ENCODE measurements around the gene INTS12. TPM values are rescaled to one million over a fixed set of nuclear protein-coding genes. Genes with fewer than 3 reads are reported as not detected.

INTS12 gene
- total and polyA plus RNA-seq, 2 of the 8 experiments (the other 6 are each of a cell fraction or from before 2014, with no cell fraction given), result 12.3 to 14.1 TPM

- H3K27ac ChIP-seq (ENCODE audit: low read depth, low read length), result no peak overlapping the region
- no peaks in the 10 kb centered on the region for H3K79me2 ChIP-seq (ENCODE audit: control insufficient read depth in 1 of 2, insufficient read depth in 2 of 2, low read length in 2 of 2)
- no peaks in the 10 kb centered on the region for H3K9me3 ChIP-seq (ENCODE audit: insufficient read depth in 2 of 2, low read depth in 1 of 2, low read length in 1 of 2)
- H2AK5ac ChIP-seq (ENCODE audit: low read depth, low read length), result no peak overlapping the region
- POLR2A ChIA-PET (ENCODE audit: partially characterized antibody), result no interaction called here
- H2BK120ac ChIP-seq (replicated peaks; ENCODE audit: low read depth, low read length), result no peak overlapping the region
- H4K91ac ChIP-seq (replicated peaks; ENCODE audit: insufficient read length, low read length), result no peak overlapping the region
- H3K4me1 ChIP-seq (replicated peaks in 1 of 4; ENCODE audit: control insufficient read depth in 3 of 4, insufficient read depth in 4 of 4, low read length in 3 of 4), result peaks cover 0 to 4% (median 0%) of the 10 kb centered on the region in 4 experiments; a peak in 2 of 7 replicates
- no peak overlapping the region for H3K4me3 ChIP-seq (ENCODE audit: extremely low read depth in 1 of 4, insufficient read depth in 2 of 4, low read depth in 3 of 4, low read length in 4 of 4)
- DNase-seq (ENCODE audit: low read depth in 1 of 2, low spot score in 2 of 2) (no peak), FAIRE-seq (no peak)
- H4K20me1 ChIP-seq (replicated peaks in 1 of 2; ENCODE audit: control insufficient read depth in 1 of 2, insufficient read depth in 2 of 2, low read length in 2 of 2), result no peaks in the 10 kb centered on the region
- no peak overlapping the region for H3K56ac ChIP-seq (replicated peaks; ENCODE audit: insufficient read length, low read depth, low read length)
- H3K79me1 ChIP-seq (ENCODE audit: low read depth, low read length), result no peaks in the 10 kb centered on the region
- WGBS, 2 experiments (ENCODE audit: extremely low coverage in 1 of 2, insufficient coverage in 1 of 2, insufficient read length in 1 of 2, insufficient replicate concordance in 2 of 2, low coverage in 1 of 2, low lambda C conversion rate in 2 of 2, missing lambda C conversion rate in 1 of 2), result 95% methylated on average over 3 of the region's 3 CpGs; no CpG with 5 or more reads in 1 of the 2 experiments
- no peaks in the 10 kb centered on the region for H3K36me3 ChIP-seq (ENCODE audit: control insufficient read depth in 2 of 4, insufficient read depth in 4 of 4, low read length in 3 of 4)
- H4K8ac ChIP-seq (ENCODE audit: extremely low read depth, insufficient read depth, low read length), result no peak overlapping the region
- no peak overlapping the region for H2BK15ac ChIP-seq (ENCODE audit: low read length)
- H2AFZ ChIP-seq (ENCODE audit: low read length), result no peak overlapping the region
- CTCF ChIA-PET (ENCODE audit: partially characterized antibody), result interaction anchor here (0.7 to 3.6 kb wide), 13 partner anchors 11 to 117 kb away, joined by 3 to 28 read pairs (median 4); no protein-coding TSS in a partner anchor
- no peak overlapping the region for H3K23ac ChIP-seq (ENCODE audit: insufficient read length)
- H3K23me2 ChIP-seq (ENCODE audit: low read depth, low read length), result no peaks in the 10 kb centered on the region
- H3K4me2 ChIP-seq (ENCODE audit: insufficient read depth in 1 of 2, low read depth in 2 of 2, low read length in 2 of 2), result no peak overlapping the region
- no peak for TF ChIP-seq CHD2 (IDR thresholded peaks at IDR 0.05; ENCODE audit: low read length)
- TF ChIP-seq TAF7 (optimal IDR thresholded peaks at IDR 0.05; ENCODE audit: borderline replicate concordance, low read depth, low read length), result no peak
- TF ChIP-seq CHD1 (IDR thresholded peaks at IDR 0.05; ENCODE audit: low read depth, low read length), result no peak
- no peak for TF ChIP-seq SUZ12 (IDR thresholded peaks at IDR 0.05; ENCODE audit: low read length)
- TF ChIP-seq EGR1 (IDR thresholded peaks at IDR 0.05; ENCODE audit: borderline replicate concordance, low read depth, low read length), result no peak
- no peak for TF ChIP-seq NANOG (IDR thresholded peaks at IDR 0.05; ENCODE audit: insufficient read depth, low read depth, low read length, poor library complexity, severe bottlenecking)
- H3K9ac ChIP-seq (replicated peaks in 1 of 4; ENCODE audit: extremely low read depth in 1 of 4, low read depth in 3 of 4, low read length in 3 of 4), result no peak overlapping the region
- H2BK20ac ChIP-seq (ENCODE audit: low read length), result no peak overlapping the region
- H2BK12ac ChIP-seq (ENCODE audit: low read depth, low read length), result no peak overlapping the region
- no peak overlapping the region for H2BK5ac ChIP-seq (ENCODE audit: low read depth, low read length)
- H4K5ac ChIP-seq (ENCODE audit: insufficient read length, low read depth, low read length), result no peak overlapping the region
- no peak overlapping the region for H3K18ac ChIP-seq (ENCODE audit: extremely low read depth, low read length)
- H3K4ac ChIP-seq (replicated peaks; ENCODE audit: insufficient read length, low read depth, low read length), result no peak overlapping the region
- H3K14ac ChIP-seq (ENCODE audit: insufficient read length), result no peak overlapping the region
- H3K27me3 ChIP-seq (replicated peaks in 1 of 4; ENCODE audit: control insufficient read depth in 3 of 4, extremely low read depth in 1 of 4, insufficient read depth in 3 of 4, low read length in 3 of 4), result no peaks in the 10 kb centered on the region
Observed at GRCh38 chr4:105633241-105633640, 75.2 kb downstream of the INTS12 start.
